MCF 10A (cell line): ENCODE data around the gene CFAP299. TPM values are rescaled to one million over a fixed set of nuclear protein-coding genes. Genes with fewer than 3 reads are reported as not detected.
A peak's percentile ranks its signal among the peaks of the same experiment; 100 is the strongest.

ENCODE experiments used
- BruUV-seq: library from RNA; stranded (reverse); fragments of 400-500 nt; replicated peaks from 2 replicates; lab custom pipeline; 2021; lab: Mats Ljungman, UMichigan
- CTCF ChIA-PET: fragments of 300-600 bp; sonication (Branson Sonifier 250); formaldehyde crosslinking; extraction: SDS; loops from one replicate; lab custom pipeline; 2021; ENCODE audit warnings: antibody characterized with exemption, inconsistent platforms; lab: Yijun Ruan, JAX
- POLR2A ChIA-PET: fragments of 300-600, 350-650 bp; sonication (Branson Sonifier 250); formaldehyde crosslinking; extraction: SDS; loops from one replicate; lab custom pipeline; 2020; ENCODE audit warnings: antibody characterized with exemption, inconsistent platforms; lab: Yijun Ruan, JAX
- DNase-seq: peaks from one replicate; pipeline ENCODE4 v3.0.0-alpha.2; 2018; ENCODE audit not compliant: unreplicated experiment
- H3K27ac Mint-ChIP-seq: one replicate; pipeline ENCODE4 v1.8.0; 2022; ENCODE audit warnings: mild to moderate bottlenecking, low read depth, mixed read lengths; ENCODE audit not compliant: unreplicated experiment
- H3K27me3 Mint-ChIP-seq: one replicate; pipeline ENCODE4 v1.8.0; 2022; ENCODE audit warnings: mixed read lengths; ENCODE audit not compliant: insufficient read depth, unreplicated experiment
- H3K36me3 Mint-ChIP-seq: one replicate; pipeline ENCODE4 v1.8.0; 2022; ENCODE audit warnings: mild to moderate bottlenecking, moderate library complexity, mixed read lengths; ENCODE audit not compliant: insufficient read depth, unreplicated experiment
- H3K4me1 Mint-ChIP-seq: one replicate; pipeline ENCODE4 v1.8.0; 2022; ENCODE audit warnings: mixed read lengths; ENCODE audit not compliant: insufficient read depth, unreplicated experiment
- H3K4me3 Mint-ChIP-seq: one replicate; pipeline ENCODE4 v1.8.0; 2022; ENCODE audit warnings: mild to moderate bottlenecking, moderate library complexity, mixed read lengths; ENCODE audit not compliant: unreplicated experiment
- H3K9me3 Mint-ChIP-seq: one replicate; pipeline ENCODE4 v1.8.0; 2022; ENCODE audit warnings: mixed read lengths; ENCODE audit not compliant: unreplicated experiment
- intact Hi-C: fragments of 100-400 bp; cut with micrococcal nuclease; formaldehyde crosslinking; loops from 2 replicates; pipeline ENCODE4 v1.14.1; 2022
- total RNA-seq: library from RNA; stranded (reverse); gene quantifications from 2 replicates; pipeline ENCODE4 v1.2.3, GENCODE V29; 2022
- TF ChIP-seq, protein P1 (sequence below): fragments of 200-600 bp; IDR thresholded peaks from one replicate; pipeline ENCODE4 v1.8.0; 2022; ENCODE audit warnings: antibody characterized with exemption, mild to moderate bottlenecking; ENCODE audit not compliant: unreplicated experiment

Gene CFAP299
- total RNA-seq, 1 experiment from 2014 or later, result 0.33 TPM

DNA sequence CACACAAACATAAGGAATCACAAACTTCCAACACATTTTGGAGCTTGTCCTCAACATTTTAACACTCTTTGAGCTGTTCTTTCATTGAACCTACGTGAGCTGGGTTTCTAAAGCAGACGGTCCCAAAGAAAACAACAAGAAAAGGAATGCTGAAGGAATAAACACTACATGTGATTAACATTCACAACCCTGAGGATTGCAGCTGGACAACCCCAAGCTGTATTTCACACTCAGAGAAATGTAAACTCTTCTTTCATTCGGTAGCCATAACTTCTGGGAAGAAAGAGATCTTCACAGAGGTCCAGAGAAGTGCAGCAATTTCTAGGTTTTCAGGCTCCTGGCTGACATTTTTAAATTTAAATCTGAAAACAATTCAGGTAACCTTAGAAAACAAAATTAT, 130.2 kb downstream of the CFAP299 start:
- no peak for DNase-seq
- Mint-ChIP-seq H3K4me3 (no peak overlapping the region), H3K4me1 (peaks cover 10% of the 10 kb centered on the region), H3K36me3 (no peaks in the 10 kb centered on the region), H3K9me3 (no peaks in the 10 kb centered on the region), H3K27ac (no peak overlapping the region), H3K27me3 (no peaks in the 10 kb centered on the region)
- intact Hi-C loops, result no loop called here
- ChIA-PET POLR2A (no interaction called here), CTCF (no interaction called here)
- BruUV-seq, result no TSS peak
- TF ChIP-seq, protein P1, sequence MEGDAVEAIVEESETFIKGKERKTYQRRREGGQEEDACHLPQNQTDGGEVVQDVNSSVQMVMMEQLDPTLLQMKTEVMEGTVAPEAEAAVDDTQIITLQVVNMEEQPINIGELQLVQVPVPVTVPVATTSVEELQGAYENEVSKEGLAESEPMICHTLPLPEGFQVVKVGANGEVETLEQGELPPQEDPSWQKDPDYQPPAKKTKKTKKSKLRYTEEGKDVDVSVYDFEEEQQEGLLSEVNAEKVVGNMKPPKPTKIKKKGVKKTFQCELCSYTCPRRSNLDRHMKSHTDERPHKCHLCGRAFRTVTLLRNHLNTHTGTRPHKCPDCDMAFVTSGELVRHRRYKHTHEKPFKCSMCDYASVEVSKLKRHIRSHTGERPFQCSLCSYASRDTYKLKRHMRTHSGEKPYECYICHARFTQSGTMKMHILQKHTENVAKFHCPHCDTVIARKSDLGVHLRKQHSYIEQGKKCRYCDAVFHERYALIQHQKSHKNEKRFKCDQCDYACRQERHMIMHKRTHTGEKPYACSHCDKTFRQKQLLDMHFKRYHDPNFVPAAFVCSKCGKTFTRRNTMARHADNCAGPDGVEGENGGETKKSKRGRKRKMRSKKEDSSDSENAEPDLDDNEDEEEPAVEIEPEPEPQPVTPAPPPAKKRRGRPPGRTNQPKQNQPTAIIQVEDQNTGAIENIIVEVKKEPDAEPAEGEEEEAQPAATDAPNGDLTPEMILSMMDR, result no peak

DNA sequence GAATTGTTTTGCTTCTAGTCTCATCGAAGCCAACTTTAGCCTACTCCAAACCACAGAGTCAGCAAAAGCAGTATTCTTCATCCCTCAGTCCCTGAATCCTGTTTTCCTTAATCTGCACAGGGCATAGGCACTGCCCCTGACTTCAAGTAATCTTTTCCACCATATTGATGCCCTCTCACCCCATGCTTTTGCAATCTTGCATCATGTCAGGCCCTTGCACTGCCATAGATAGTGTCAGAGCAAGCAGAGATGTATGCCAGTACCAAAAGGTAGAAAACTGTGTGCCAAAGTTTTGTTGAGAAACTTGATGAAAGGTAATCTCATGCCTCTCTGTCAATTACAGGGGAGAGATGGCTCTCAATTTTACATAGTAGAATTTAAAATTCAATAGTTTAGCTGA, 131.1 kb downstream of the CFAP299 start:
- no peak overlapping the region for H3K4me3 Mint-ChIP-seq
- ChIA-PET POLR2A (no interaction called here), CTCF (interaction anchor here (0.9 kb wide), 1 partner anchor 53 kb away, joined by 3 read pairs; no protein-coding TSS in a partner anchor)
- no peak overlapping the region for H3K27ac Mint-ChIP-seq
- H3K4me1 Mint-ChIP-seq, result peaks cover 10% of the 10 kb centered on the region
- TF ChIP-seq, protein P1, result no peak
- H3K36me3 Mint-ChIP-seq, result no peaks in the 10 kb centered on the region
- H3K27me3 Mint-ChIP-seq, result no peaks in the 10 kb centered on the region
- no peaks in the 10 kb centered on the region for H3K9me3 Mint-ChIP-seq
- DNase-seq, result no peak
- no TSS peak for BruUV-seq
- intact Hi-C loops, result no loop called here

DNA sequence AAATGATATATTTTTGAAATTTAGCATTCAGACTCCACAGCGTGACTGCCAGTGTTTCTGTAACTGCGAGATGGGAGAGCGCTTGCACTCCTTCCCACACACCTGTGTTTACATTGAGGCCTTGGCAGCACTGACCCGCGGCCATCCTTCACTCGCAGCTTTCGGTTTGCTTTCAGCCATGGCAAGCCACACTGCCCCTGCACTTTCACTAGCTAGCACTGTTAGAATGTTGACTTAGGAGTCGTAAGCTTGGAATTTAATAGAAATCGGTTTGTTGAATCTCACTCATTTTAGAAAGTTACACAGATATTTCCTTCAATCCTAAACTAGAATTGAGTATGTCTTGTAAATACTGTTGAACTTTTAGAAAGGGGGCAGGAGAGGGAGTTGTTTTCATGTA, 136.2 kb downstream of the CFAP299 start:
- intact Hi-C loops, result no loop called here
- TF ChIP-seq, protein P1, result no peak
- Mint-ChIP-seq H3K27ac (peak overlapping the region; percentile 65), H3K27me3 (no peaks in the 10 kb centered on the region), H3K9me3 (no peaks in the 10 kb centered on the region), H3K36me3 (no peaks in the 10 kb centered on the region), H3K4me3 (no peak overlapping the region), H3K4me1 (peaks cover 4% of the 10 kb centered on the region)
- BruUV-seq, result no TSS peak
- DNase-seq, result peak; percentile 26
- CTCF ChIA-PET, result no interaction called here
- POLR2A ChIA-PET, result interaction anchor here (0.7 kb wide), 1 partner anchor 16 kb away, joined by 3 read pairs; no protein-coding TSS in a partner anchor

DNA sequence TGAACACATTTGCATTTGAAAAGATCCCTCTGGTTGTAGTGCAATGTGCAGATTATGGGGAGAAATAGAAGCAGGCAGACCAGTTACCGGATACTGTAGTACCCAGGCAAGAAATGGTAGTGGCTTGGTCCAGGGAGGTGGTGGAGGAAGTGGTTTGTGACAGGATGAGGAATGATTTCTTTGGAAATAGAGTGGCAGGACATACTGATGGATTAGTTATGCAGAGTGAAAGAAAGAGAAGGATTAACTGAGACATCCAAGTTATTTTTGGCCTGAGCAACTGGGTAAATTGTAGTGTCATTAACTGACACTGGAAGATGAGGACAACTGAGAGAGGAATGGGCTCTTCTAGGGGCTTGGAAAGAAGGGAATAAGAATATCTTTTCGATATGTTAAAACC, 139.7 kb downstream of the CFAP299 start:
- no peaks in the 10 kb centered on the region for H3K27me3 Mint-ChIP-seq
- no peak overlapping the region for H3K4me3 Mint-ChIP-seq
- H3K36me3 Mint-ChIP-seq, result no peaks in the 10 kb centered on the region
- TF ChIP-seq, protein P1, result no peak
- no peak for DNase-seq
- H3K27ac Mint-ChIP-seq, result no peak overlapping the region
- BruUV-seq, result no TSS peak
- H3K4me1 Mint-ChIP-seq, result peaks cover 4% of the 10 kb centered on the region
- intact Hi-C loops, result no loop called here
- no peaks in the 10 kb centered on the region for H3K9me3 Mint-ChIP-seq
- ChIA-PET POLR2A (interaction anchor here (1.0 kb wide), 1 partner anchor 23 kb away, joined by 4 read pairs; no protein-coding TSS in a partner anchor), CTCF (no interaction called here)
